Activated CD8-positive, alpha-beta memory T cell treated with anti-CD3 and anti-CD28 coated beads, Interleukin-2, amount 50 U/mL, for 1 hour (primary cell): ENCODE data around the gene KCNMB2.

Experiments
- DNase-seq: peaks from one replicate; pipeline ENCODE4 v3.0.0-alpha.2; 2020; ENCODE audit errors: extremely low read depth

KCNMB2 gene

GRCh38 chr3:178646186-178646862 is 110.1 kb downstream of the KCNMB2 start:
- DNase-seq, result no peak

GRCh38 chr3:178655488-178655887 is 119.3 kb downstream of the KCNMB2 start:
- no peak for DNase-seq

DNA sequence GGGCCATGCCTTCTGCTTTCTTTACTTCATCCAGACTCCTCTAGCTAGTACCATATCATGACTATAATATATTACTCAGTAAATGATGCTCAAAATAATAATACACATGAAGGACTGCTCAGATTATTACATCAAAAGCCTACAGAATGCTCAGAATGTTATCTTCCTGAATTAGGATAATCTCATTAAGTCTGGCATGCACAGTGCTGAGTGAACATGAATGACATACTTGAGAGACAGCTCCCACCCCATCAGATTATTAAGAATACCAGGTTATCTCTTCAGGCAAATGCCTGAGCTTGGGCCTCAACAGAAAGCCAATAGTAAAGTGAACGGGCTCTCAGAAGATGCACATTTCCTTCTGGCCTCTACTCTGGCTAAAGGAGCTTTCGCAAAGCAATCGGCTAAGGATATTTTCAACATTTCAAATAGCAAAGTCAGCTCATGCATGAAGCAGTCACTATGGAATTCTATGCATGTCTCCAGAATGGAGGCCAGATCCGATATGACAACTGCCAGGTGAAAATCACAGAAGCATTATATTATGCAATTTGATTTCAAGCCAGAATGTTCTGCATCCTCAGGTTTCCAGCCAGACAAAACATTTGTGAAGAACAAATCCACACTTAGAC is 122.6 kb downstream of the KCNMB2 start:
- no peak for DNase-seq

DNA sequence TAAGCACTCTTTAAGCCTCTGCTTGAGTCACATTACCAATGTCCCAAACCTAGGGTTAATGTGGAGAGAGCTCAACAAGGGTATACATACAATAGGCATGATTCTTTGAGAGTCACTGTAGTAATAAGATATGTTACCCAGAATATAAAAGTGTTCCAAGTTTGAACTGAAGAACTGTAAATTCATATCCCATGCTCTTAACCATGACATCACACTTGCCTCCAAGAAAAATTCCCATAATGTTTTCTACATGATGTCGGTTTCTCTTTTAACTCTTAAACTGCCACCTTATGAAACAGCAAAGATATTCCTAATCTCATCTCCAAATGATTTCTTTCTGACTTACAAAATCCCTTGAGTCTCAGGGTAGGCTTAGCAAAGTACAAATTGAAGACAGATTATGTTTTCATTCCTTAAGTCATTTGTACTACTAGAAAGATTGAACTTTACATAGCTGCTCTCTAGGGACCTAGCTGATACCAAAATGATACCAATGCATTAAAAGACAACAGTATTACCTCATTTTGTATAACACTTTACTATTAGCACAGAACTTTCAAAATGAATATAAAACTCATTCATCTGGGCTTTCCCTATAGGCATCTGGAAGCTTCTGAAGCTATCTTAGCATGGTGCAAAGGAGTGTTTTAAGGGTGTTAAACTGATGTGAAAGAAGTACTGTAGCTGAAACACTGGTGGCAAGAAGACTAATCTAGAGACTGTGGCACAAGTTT is 127.1 kb downstream of the KCNMB2 start:
- DNase-seq, result no peak

GRCh38 chr3:178665747-178666146 is 129.5 kb downstream of the KCNMB2 start:
- no peak for DNase-seq

GRCh38 chr3:178669022-178669601 is 132.9 kb downstream of the KCNMB2 start:
- DNase-seq, result no peak

DNA sequence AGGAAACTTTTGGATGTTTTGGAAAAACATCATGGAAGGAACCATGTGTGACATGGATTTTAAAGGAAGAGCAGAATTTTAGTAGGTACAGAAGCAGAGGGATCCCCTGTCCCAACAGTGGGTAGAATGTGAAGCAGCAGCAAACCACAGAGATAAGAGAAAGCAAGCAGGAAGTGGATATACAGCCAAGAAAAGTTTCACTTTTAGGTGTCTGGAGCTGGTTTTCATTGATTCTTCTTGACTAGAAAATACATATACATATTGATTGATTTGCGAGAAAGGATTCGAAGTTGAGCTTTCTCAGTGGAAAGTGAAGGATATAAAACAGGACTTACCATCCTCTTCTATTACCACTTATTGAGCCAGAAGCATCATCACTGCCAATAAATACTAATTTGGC is 133.5 kb downstream of the KCNMB2 start:
- no peak for DNase-seq

- DNase-seq, result no peak
Observed at GRCh38 chr3:178671377-178671776, 135.1 kb downstream of the KCNMB2 start.

GRCh38 chr3:178671791-178672190 is 135.6 kb downstream of the KCNMB2 start:
- no peak for DNase-seq

GRCh38 chr3:178672275-178672674 is 136.0 kb downstream of the KCNMB2 start:
- DNase-seq, result no peak

- DNase-seq, result no peak
Observed at GRCh38 chr3:178673529-178673928, 137.3 kb downstream of the KCNMB2 start.

- DNase-seq, result no peak
Observed at GRCh38 chr3:178676077-178676476, 139.8 kb downstream of the KCNMB2 start.

DNA sequence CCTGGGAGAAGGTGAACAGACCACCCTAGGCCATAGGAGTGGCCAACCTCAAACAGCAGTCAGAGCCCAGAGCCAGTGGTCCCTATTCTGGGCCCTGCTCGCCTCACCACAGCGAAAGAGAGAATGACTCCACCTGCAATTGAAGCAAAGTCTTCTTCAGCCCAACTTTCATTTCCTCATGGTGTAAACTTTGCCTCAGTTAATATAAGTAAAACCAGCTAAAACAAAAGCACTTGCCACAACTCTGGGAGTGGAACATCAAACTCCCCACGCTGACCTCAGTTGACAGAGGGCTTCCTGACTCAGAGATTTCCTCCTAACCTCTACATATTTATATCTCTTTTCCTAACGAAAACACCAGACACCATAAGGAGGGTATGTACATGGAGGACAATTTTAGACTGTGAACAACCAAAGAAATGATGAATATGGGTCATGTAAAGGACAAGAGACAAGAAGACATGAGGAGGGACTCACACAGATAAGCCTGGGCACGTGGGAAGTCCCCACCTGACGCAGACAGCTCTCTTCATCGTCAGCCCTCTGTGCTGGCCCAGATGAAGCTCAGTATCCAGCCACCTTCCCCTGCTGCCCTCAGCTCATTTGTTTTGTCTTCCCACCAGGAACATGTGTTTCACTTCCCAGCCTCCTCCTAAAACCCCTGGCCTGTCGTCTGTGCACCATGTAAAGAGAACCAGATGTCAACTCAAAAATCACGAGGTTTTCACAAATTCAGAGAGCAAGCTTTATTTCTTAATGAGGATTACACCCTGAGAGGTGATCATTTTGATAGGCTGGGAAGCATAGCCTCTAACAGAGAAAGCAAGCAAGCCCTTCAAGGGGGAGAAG is 140.9 kb downstream of the KCNMB2 start:
- no peak for DNase-seq

DNA sequence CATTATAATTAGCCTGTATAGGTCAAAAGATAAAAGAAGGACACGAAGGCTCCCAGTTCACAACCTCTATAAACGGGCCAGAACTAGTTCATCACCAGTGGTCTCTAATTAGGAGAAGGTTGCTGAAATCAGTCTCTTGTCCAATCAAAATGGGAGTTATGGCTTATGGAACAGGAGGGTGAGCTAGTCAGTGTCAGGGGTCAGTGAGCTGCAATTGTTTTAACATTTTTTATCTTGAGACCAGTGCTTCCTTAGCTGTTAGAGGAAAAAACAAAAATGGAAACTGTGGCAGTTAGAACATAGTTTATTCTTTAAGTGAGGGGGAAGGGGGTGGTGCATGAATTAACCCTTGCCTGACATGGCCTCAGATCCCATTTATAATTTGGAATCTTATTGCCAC is 141.7 kb downstream of the KCNMB2 start:
- DNase-seq, result no peak

GRCh38 chr3:178680037-178680436 is 143.8 kb downstream of the KCNMB2 start:
- no peak for DNase-seq

- no peak for DNase-seq
Observed at GRCh38 chr3:178680489-178680888, 144.3 kb downstream of the KCNMB2 start.

DNA sequence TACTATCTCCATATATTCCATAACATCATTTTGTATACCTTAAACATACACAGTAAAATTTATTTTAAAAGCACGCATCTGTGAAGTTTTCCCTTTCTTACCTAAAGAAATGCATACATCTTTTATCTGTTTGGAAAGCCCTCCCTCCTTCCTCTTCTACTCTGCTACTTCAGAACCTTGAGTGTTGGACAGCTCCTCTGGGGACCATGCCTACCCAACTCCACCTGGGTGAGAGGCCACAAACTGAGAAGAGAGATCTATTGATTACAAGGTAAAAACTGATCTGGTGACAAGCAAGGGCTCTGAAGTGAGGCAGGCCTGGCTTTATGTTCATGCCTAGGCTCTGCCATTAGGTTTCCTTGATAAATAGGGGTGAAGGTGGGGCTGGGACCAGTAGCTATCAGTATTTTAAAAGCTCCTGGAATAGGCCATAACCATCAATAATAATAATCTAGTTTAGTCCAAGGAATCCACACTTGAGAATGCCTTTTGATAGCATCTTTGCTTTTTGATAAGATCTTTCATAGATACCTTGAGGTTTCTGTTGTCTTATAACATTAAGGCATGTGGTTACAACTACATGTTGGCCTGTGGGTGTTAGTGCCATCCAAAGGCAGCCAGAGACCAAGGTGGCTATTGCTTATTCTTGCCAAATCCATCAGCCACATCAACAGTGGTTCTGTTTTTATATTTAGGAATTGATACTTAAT is 148.8 kb downstream of the KCNMB2 start:
- DNase-seq, result no peak

GRCh38 chr3:178685591-178685906 is 149.3 kb downstream of the KCNMB2 start:
- no peak for DNase-seq

GRCh38 chr3:178686826-178687225 is 150.6 kb downstream of the KCNMB2 start:
- DNase-seq, result no peak

DNA sequence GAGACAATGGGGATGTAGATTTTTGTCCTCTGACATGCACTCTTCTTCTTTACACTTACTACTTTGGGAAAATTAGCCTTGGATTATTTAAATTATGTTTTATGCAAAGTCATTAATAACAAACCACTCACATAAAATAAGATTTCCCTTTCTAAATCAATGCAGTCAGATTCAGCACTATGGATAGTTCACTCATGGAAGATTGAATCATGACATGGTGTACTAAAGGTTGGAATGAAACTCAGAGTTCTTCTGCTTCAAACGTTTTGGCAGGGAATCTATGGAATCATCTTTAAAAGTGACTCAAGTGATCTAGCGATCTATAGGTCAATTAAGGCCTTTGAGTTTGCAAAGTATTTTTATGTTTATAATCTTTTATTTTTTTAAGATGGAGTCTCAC is 154.3 kb downstream of the KCNMB2 start:
- no peak for DNase-seq

DNA sequence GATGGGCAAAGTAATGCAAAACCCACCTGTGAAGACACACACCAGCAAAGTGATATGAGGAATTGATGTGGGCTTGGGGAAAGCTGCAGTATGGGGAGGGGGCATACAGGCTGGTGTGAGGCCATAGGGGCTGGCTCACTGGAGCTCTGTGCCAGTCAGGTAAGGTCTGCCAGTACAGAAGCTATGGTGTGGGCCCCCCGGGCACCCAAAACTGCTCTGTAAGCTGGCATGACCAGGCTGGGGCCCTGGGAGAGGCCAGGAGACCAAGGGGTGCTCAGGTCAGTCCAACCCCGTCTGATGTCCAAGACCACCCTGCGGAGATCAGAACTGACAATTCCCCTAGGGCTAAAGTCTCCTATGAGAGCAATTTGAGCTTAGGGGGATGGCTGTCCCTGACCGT is 163.1 kb downstream of the KCNMB2 start:
- DNase-seq, result no peak
